Activated CD4-positive, alpha-beta memory T cell treated with anti-CD3 and anti-CD28 coated beads, Interleukin-2, amount 10 ng/mL, durations not matched to agents 7 days and 5 days (primary cell): ENCODE measurements around the gene ELOA. TPM values are rescaled to one million over a fixed set of nuclear protein-coding genes. Genes with fewer than 3 reads are reported as not detected.

ENCODE experiments used
- CTCF ChIA-PET: fragments of 350-600 bp; sonication (Branson Sonifier 250); formaldehyde crosslinking; loops from one replicate; lab custom pipeline; 2021; ENCODE audit warnings: antibody characterized with exemption, inconsistent platforms; lab: Charles Lee
- POLR2A ChIA-PET: fragments of 350-600 bp; sonication (Branson Sonifier 250); formaldehyde crosslinking; loops from one replicate; lab custom pipeline; 2021; ENCODE audit warnings: antibody characterized with exemption; lab: Charles Lee
- DNase-seq: peaks from one replicate; pipeline ENCODE4 v3.0.0-alpha.2; 2020
- H3K27ac Mint-ChIP-seq: one replicate; pipeline ENCODE4 v1.8.0; 2021; ENCODE audit warnings: mild to moderate bottlenecking, mixed read lengths
- H3K27me3 Mint-ChIP-seq: one replicate; pipeline ENCODE4 v1.8.0; 2021; ENCODE audit warnings: mixed read lengths
- H3K36me3 Mint-ChIP-seq: one replicate; pipeline ENCODE4 v1.8.0; 2021; ENCODE audit warnings: low read depth, mixed read lengths
- H3K4me1 Mint-ChIP-seq: one replicate; pipeline ENCODE4 v1.8.0; 2021; ENCODE audit warnings: mixed read lengths
- H3K4me3 Mint-ChIP-seq: one replicate; pipeline ENCODE4 v1.8.0; 2021; ENCODE audit warnings: mild to moderate bottlenecking, mixed read lengths
- H3K9me3 Mint-ChIP-seq: one replicate; pipeline ENCODE4 v1.8.0; 2021; ENCODE audit warnings: mixed read lengths
- total RNA-seq, 2 experiments: library from RNA; stranded (reverse); gene quantifications; one replicate each; pipeline ENCODE4 v1.2.3, GENCODE V29; 2021

Gene ELOA
- total RNA-seq, 2 experiments from 2014 or later = 34.1 to 35.2 TPM

DNA sequence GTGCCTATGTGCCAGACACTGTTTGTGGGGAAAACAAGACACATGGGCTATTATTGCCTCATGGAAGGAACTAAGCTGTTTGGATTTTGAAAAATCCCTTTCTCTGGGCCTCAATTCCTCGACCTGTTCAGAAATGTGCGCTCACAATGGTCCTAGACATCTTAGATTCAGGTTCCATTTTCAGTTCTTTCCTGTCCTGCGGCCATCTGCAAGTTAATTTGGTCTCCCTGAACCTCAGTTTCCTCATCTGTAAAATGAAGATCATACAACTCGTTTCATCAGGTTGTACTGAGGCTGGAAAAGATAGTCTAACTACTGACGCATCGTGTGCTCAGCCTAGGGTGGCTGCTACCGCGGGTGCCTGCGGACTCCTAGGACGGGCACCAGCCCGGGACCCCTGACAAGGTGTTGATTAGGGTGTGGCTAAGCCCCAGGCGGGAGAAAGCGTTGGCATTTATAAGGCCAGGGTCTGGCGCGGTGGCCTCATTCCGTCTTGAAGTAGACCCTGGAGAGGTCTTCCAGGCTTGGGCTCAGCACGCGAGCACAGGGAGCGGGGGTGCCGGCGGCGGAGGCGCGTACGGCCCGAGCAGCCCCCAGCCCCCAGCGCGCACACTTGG is 493 bp upstream of the ELOA start:
- H3K27me3 Mint-ChIP-seq = no peaks in the 10 kb centered on the region
- peaks cover 15% of the 10 kb centered on the region for H3K36me3 Mint-ChIP-seq
- CTCF ChIA-PET = interaction anchor here (0.9 to 1.7 kb wide), 2 partner anchors 51 to 214 kb away, joined by 4 to 13 read pairs; partner anchors contain the start of gene RPL11
- H3K27ac Mint-ChIP-seq = peak overlapping the region; percentile 82
- DNase-seq = no peak
- peak overlapping the region; percentile 86 for H3K4me3 Mint-ChIP-seq
- H3K9me3 Mint-ChIP-seq = no peaks in the 10 kb centered on the region
- H3K4me1 Mint-ChIP-seq = peaks cover 38% of the 10 kb centered on the region
- POLR2A ChIA-PET = interaction anchor here (0.9 to 6.5 kb wide), 13 partner anchors 8 to 217 kb away, joined by 3 to 62 read pairs (median 7); partner anchors contain the start of genes E2F2, GALE, LYPLA2 and PITHD1

DNA sequence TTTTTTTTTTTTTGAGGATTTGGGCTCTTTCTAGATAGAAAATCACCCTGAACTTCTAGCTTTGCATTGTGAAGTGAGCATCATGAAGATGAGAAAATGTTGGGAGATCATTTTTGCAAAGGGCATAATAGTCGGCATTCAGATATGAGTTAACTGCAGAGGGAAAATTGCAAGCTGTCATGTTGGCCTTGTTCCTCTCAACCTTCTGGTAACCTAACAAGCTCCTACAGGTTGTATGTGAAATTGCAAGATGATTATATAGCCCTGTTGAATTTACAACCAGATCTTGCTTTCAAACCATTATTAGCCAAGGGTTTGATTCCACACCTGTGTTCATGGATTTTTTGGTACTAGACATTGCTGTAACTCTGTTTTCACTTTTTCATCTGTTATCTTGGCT is 2.2 kb downstream of the ELOA start:
- H3K9me3 Mint-ChIP-seq = no peaks in the 10 kb centered on the region
- peaks cover 49% of the 10 kb centered on the region for H3K4me1 Mint-ChIP-seq
- peak overlapping the region; percentile 34 for H3K27ac Mint-ChIP-seq
- no peaks in the 10 kb centered on the region for H3K27me3 Mint-ChIP-seq
- CTCF ChIA-PET = interaction anchor here (0.8 to 3.0 kb wide), 14 partner anchors 9 to 261 kb away, joined by 3 to 14 read pairs (median 4); partner anchors contain the start of genes ASAP3, PITHD1 and RPL11
- no peak for DNase-seq
- peaks cover 23% of the 10 kb centered on the region for H3K36me3 Mint-ChIP-seq
- peak overlapping the region; percentile 60 for H3K4me3 Mint-ChIP-seq
- POLR2A ChIA-PET = interaction anchor here (0.7 to 6.5 kb wide), 9 partner anchors 11 to 568 kb away, joined by 3 to 62 read pairs (median 10); partner anchors contain the start of genes PITHD1 and RPL11

DNA sequence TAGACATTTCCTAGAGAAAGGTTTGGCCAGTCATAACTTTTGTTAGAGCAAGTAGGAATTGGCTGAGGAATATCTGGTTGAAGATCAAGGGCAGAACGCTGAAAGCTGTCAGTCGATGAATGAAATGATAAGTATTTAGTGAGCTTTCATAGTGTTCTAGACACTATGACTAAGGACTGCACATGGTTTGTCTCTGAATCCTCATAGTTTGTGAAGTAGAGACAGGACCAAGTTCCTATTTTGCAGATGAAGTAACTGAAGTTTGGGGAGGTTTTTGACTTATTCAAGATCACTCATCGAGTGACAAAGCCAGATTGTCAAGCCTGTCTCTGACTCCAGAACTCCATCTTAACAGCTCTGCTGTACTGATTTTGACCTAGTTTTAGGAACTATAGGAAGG is 4.7 kb downstream of the ELOA start:
- Mint-ChIP-seq H3K4me1 (peaks cover 43% of the 10 kb centered on the region), H3K4me3 (no peak overlapping the region), H3K9me3 (no peaks in the 10 kb centered on the region), H3K27ac (no peak overlapping the region), H3K27me3 (no peaks in the 10 kb centered on the region), H3K36me3 (peaks cover 45% of the 10 kb centered on the region)
- no peak for DNase-seq
- CTCF ChIA-PET = interaction anchor here (0.6 to 3.0 kb wide), 5 partner anchors 10 to 401 kb away, joined by 3 to 14 read pairs (median 3); partner anchors contain the start of gene RPL11
- POLR2A ChIA-PET = interaction anchor here (6.5 kb wide), 1 partner anchor 56 kb away, joined by 62 read pairs; the partner anchor contains the start of gene RPL11

DNA sequence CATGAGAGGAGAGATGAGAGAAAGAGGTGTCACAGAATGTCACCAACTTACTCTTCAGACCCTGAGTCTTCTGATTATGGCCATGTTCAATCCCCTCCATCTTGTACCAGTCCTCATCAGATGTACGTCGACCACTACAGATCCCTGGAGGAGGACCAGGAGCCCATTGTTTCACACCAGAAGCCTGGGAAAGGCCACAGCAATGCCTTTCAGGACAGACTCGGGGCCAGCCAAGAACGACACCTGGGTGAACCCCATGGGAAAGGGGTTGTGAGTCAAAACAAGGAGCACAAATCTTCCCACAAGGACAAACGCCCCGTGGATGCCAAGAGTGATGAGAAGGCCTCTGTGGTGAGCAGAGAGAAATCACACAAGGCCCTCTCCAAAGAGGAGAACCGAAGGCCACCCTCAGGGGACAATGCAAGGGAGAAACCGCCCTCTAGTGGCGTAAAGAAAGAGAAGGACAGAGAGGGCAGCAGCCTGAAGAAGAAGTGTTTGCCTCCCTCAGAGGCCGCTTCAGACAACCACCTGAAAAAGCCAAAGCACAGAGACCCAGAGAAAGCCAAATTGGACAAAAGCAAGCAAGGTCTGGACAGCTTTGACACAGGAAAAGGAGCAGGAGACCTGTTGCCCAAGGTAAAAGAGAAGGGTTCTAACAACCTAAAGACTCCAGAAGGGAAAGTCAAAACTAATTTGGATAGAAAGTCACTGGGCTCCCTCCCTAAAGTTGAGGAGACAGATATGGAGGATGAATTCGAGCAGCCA is 8.0 kb downstream of the ELOA start:
- peaks cover 64% of the 10 kb centered on the region for H3K36me3 Mint-ChIP-seq
- CTCF ChIA-PET = interaction anchor here (0.6 to 4.2 kb wide), 3 partner anchors 20 to 92 kb away, joined by 5 to 21 read pairs (median 5); partner anchors contain the start of gene RPL11

GRCh38 chr1:23751815-23752200 is 8.5 kb downstream of the ELOA start:
- no peak overlapping the region for H3K4me3 Mint-ChIP-seq
- H3K27me3 Mint-ChIP-seq = no peaks in the 10 kb centered on the region
- POLR2A ChIA-PET = no interaction called here
- peaks cover 65% of the 10 kb centered on the region for H3K36me3 Mint-ChIP-seq
- H3K27ac Mint-ChIP-seq = no peak overlapping the region
- H3K4me1 Mint-ChIP-seq = peaks cover 25% of the 10 kb centered on the region
- H3K9me3 Mint-ChIP-seq = no peaks in the 10 kb centered on the region
- DNase-seq = no peak
- CTCF ChIA-PET = interaction anchor here (0.6 to 4.2 kb wide), 3 partner anchors 19 to 92 kb away, joined by 5 to 21 read pairs (median 5); partner anchors contain the start of gene RPL11

More for the DNA sequence above, 8.0 kb downstream of the ELOA start:
- H3K9me3 Mint-ChIP-seq = no peaks in the 10 kb centered on the region
- H3K27me3 Mint-ChIP-seq = no peaks in the 10 kb centered on the region
- DNase-seq = peak; percentile 45
- POLR2A ChIA-PET = no interaction called here
- H3K4me1 Mint-ChIP-seq = peaks cover 28% of the 10 kb centered on the region
- H3K27ac Mint-ChIP-seq = no peak overlapping the region
- H3K4me3 Mint-ChIP-seq = no peak overlapping the region

DNA sequence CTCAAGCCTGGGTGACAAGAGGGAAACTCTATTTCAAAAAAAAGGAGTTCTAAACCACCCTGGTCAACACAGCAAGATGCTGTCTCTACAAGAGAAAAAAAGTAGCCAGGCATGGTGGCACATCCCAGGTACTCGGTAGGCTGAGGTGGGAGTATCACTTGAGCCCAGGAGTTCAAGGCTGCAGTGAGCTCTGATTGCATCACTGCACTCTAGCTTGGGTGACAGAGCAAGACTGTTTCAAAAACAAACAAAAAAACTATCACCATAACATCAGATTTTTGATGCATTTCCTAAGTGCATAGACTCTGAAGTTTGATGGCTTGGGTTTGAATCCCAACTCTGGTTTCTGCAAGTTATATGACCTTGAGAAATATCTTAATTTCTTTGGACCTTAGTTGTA is 9.6 kb downstream of the ELOA start:
- Mint-ChIP-seq H3K27me3 (no peaks in the 10 kb centered on the region), H3K27ac (no peak overlapping the region), H3K4me1 (peaks cover 14% of the 10 kb centered on the region), H3K4me3 (no peak overlapping the region), H3K9me3 (no peaks in the 10 kb centered on the region), H3K36me3 (peaks cover 63% of the 10 kb centered on the region)
- POLR2A ChIA-PET = no interaction called here
- CTCF ChIA-PET = interaction anchor here (4.2 kb wide), 1 partner anchor 18 kb away, joined by 21 read pairs; no protein-coding TSS in a partner anchor
- no peak for DNase-seq

GRCh38 chr1:23756676-23757075 is 13.4 kb downstream of the ELOA start:
- H3K4me3 Mint-ChIP-seq = no peak overlapping the region
- H3K9me3 Mint-ChIP-seq = no peaks in the 10 kb centered on the region
- H3K36me3 Mint-ChIP-seq = peaks cover 69% of the 10 kb centered on the region
- ChIA-PET POLR2A (no interaction called here), CTCF (interaction anchor here (1.3 kb wide), 1 partner anchor 10 kb away, joined by 4 read pairs; no protein-coding TSS in a partner anchor)
- no peak for DNase-seq
- no peaks in the 10 kb centered on the region for H3K4me1 Mint-ChIP-seq
- no peaks in the 10 kb centered on the region for H3K27me3 Mint-ChIP-seq
- no peak overlapping the region for H3K27ac Mint-ChIP-seq

DNA sequence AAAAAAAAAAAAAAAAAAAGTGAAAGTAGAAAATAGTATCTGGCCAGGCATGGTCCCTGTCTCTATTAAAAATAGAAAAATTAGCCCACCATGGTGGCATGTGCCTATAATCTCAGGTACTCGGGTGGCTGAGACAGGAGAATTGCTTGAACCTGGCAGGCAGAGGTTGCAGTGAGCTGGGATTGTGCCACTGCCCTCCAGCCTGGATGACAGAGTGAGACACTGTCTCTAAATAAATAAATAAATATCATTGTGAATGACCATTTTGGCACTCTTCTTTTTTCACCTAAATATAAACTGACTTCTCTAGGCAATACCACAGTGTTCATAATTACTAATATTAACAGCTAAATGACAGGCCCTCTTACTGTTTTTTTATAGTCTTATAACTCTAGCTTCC is 14.5 kb downstream of the ELOA start:
- no peaks in the 10 kb centered on the region for H3K4me1 Mint-ChIP-seq
- no peaks in the 10 kb centered on the region for H3K9me3 Mint-ChIP-seq
- H3K27me3 Mint-ChIP-seq = no peaks in the 10 kb centered on the region
- no peak for DNase-seq
- H3K36me3 Mint-ChIP-seq = peaks cover 63% of the 10 kb centered on the region
- ChIA-PET POLR2A (no interaction called here), CTCF (interaction anchor here (0.9 to 1.6 kb wide), 3 partner anchors 10 to 13 kb away, joined by 3 to 7 read pairs (median 4); no protein-coding TSS in a partner anchor)
- no peak overlapping the region for H3K4me3 Mint-ChIP-seq
- no peak overlapping the region for H3K27ac Mint-ChIP-seq

GRCh38 chr1:23759277-23759676 is 16.0 kb downstream of the ELOA start:
- peaks cover 53% of the 10 kb centered on the region for H3K36me3 Mint-ChIP-seq
- no peak overlapping the region for H3K4me3 Mint-ChIP-seq
- no peaks in the 10 kb centered on the region for H3K9me3 Mint-ChIP-seq
- H3K27me3 Mint-ChIP-seq = no peaks in the 10 kb centered on the region
- ChIA-PET POLR2A (interaction anchor here (0.7 kb wide), 1 partner anchor 12 kb away, joined by 3 read pairs; no protein-coding TSS in a partner anchor), CTCF (no interaction called here)
- H3K27ac Mint-ChIP-seq = no peak overlapping the region
- H3K4me1 Mint-ChIP-seq = no peaks in the 10 kb centered on the region
- no peak for DNase-seq

GRCh38 chr1:23763041-23763577 is 19.8 kb downstream of the ELOA start:
- POLR2A ChIA-PET = no interaction called here
- peaks cover 38% of the 10 kb centered on the region for H3K36me3 Mint-ChIP-seq
- H3K4me1 Mint-ChIP-seq = no peaks in the 10 kb centered on the region
- H3K9me3 Mint-ChIP-seq = no peaks in the 10 kb centered on the region
- no peak for DNase-seq
- no peaks in the 10 kb centered on the region for H3K27me3 Mint-ChIP-seq
- H3K4me3 Mint-ChIP-seq = no peak overlapping the region
- H3K27ac Mint-ChIP-seq = no peak overlapping the region
- CTCF ChIA-PET = interaction anchor here (1.4 kb wide), 1 partner anchor 9 kb away, joined by 7 read pairs; no protein-coding TSS in a partner anchor

- ChIA-PET POLR2A (no interaction called here), CTCF (interaction anchor here (0.7 to 1.6 kb wide), 2 partner anchors 13 to 599 kb away, joined by 3 to 4 read pairs; no protein-coding TSS in a partner anchor)
- peaks cover 10% of the 10 kb centered on the region for H3K36me3 Mint-ChIP-seq
- H3K27ac Mint-ChIP-seq = no peak overlapping the region
- H3K9me3 Mint-ChIP-seq = no peaks in the 10 kb centered on the region
- H3K27me3 Mint-ChIP-seq = no peaks in the 10 kb centered on the region
- H3K4me3 Mint-ChIP-seq = no peak overlapping the region
- peaks cover 8% of the 10 kb centered on the region for H3K4me1 Mint-ChIP-seq
- no peak for DNase-seq
These were observed 25.5 kb downstream of the ELOA start for GRCh38 chr1:23768733-23769132.
